Activated T-cell treated with anti-CD3 and anti-CD28 coated beads, Interleukin-2, amount 50 U/mL, for 4 hours (primary cell): ENCODE measurements around the gene HERPUD1. TPM values are rescaled to one million over a fixed set of nuclear protein-coding genes. Genes with fewer than 3 reads are reported as not detected.
"Not testable (repeated sequence)": the region's sequence is repeated elsewhere in the genome, so short reads cannot be mapped to it uniquely, and the experiment has no call there.

Experiments
- ATAC-seq, 2 donors: fragments of 200-7000 bp; cut with Tn5 transposase; one replicate each; pipeline ENCODE4 v1.10.0; 2021
- DNase-seq: peaks from one replicate; pipeline ENCODE4 v3.0.0-alpha.2; 2020
- H3K27me3 Mint-ChIP-seq: one replicate; pipeline ENCODE4 v1.8.0; 2021; ENCODE audit warnings: low read depth, mixed read lengths
- H3K36me3 Mint-ChIP-seq: one replicate; pipeline ENCODE4 v1.8.0; 2022; ENCODE audit warnings: mixed read lengths; ENCODE audit not compliant: insufficient read depth
- H3K4me1 Mint-ChIP-seq: one replicate; pipeline ENCODE4 v1.8.0; 2021; ENCODE audit warnings: low read depth, mixed read lengths
- H3K4me3 Mint-ChIP-seq: one replicate; pipeline ENCODE4 v1.8.0; 2021; ENCODE audit warnings: mild to moderate bottlenecking, moderate library complexity, mixed read lengths
- H3K9me3 Mint-ChIP-seq: one replicate; pipeline ENCODE4 v1.8.0; 2021; ENCODE audit warnings: mixed read lengths
- total RNA-seq, 3 donors: library from RNA; stranded (reverse); gene quantifications; one replicate each; pipeline ENCODE4 v1.2.1, GENCODE V29; 2021

HERPUD1 gene
- total RNA-seq, 3 donors from 2014 or later = 161 to 228 (median 170) TPM

GRCh38 chr16:56983211-56983751, 51.3 kb downstream of the HERPUD1 start:
- Mint-ChIP-seq H3K36me3 (peaks cover 46% of the 10 kb centered on the region), H3K4me3 (no peak overlapping the region)
- ATAC-seq = no peak

DNA sequence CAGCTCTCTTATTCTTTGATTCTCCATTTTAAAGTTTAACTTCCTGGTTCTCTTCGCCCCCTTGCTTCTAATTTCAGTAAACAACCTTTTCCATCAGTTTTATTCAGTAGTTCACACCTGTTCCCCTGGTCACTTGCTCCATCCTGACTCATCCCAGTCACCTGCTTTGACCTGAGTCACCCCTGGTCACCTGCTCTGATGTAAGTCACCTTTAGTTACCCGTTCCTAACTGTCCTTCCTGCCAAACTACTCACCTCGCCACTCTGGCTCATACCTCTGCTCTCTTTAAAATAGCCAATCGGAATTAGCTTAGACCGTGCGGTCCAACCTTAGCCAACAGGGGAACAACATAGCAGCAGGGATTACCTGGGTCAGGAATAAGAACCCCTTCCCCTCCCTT, 52.7 kb downstream of the HERPUD1 start:
- Mint-ChIP-seq H3K36me3 (peaks cover 46% of the 10 kb centered on the region), H3K9me3 (no peaks in the 10 kb centered on the region), H3K4me3 (no peak overlapping the region), H3K27me3 (no peaks in the 10 kb centered on the region), H3K4me1 (peaks cover 75% of the 10 kb centered on the region)
- no peak for ATAC-seq
- DNase-seq = no peak

More at GRCh38 chr16:56983211-56983751, 51.3 kb downstream of the HERPUD1 start:
- H3K9me3 Mint-ChIP-seq = no peaks in the 10 kb centered on the region
- peaks cover 74% of the 10 kb centered on the region for H3K4me1 Mint-ChIP-seq
- no peaks in the 10 kb centered on the region for H3K27me3 Mint-ChIP-seq
- DNase-seq = no peak

- no peak for ATAC-seq
- Mint-ChIP-seq H3K4me1 (peaks cover 70% of the 10 kb centered on the region), H3K4me3 (peak overlapping the region; percentile 55), H3K9me3 (no peaks in the 10 kb centered on the region), H3K36me3 (peaks cover 46% of the 10 kb centered on the region), H3K27me3 (no peaks in the 10 kb centered on the region)
- DNase-seq = no peak
Measured at GRCh38 chr16:56985288-56985961, 53.5 kb downstream of the HERPUD1 start.

- Mint-ChIP-seq H3K4me1 (peaks cover 69% of the 10 kb centered on the region), H3K9me3 (no peaks in the 10 kb centered on the region), H3K27me3 (no peaks in the 10 kb centered on the region), H3K4me3 (peak overlapping the region; percentile 55), H3K36me3 (peaks cover 48% of the 10 kb centered on the region)
- no peak for DNase-seq
- no peak for ATAC-seq
Measured at GRCh38 chr16:56985962-56986360, 54.0 kb downstream of the HERPUD1 start.

- Mint-ChIP-seq H3K36me3 (peaks cover 47% of the 10 kb centered on the region), H3K4me3 (peak overlapping the region; percentile 99), H3K27me3 (no peaks in the 10 kb centered on the region), H3K9me3 (no peaks in the 10 kb centered on the region), H3K4me1 (peaks cover 66% of the 10 kb centered on the region)
- ATAC-seq (no peak), DNase-seq (no peak)
Measured at GRCh38 chr16:56986361-56986760, 54.4 kb downstream of the HERPUD1 start.

GRCh38 chr16:56986908-56987307, 55.0 kb downstream of the HERPUD1 start:
- not testable (repeated sequence) for H3K9me3 Mint-ChIP-seq, ATAC-seq, DNase-seq, H3K27me3 Mint-ChIP-seq
- peaks cover 45% of the 10 kb centered on the region for H3K36me3 Mint-ChIP-seq
- peak overlapping the region; percentile 99 for H3K4me3 Mint-ChIP-seq
- H3K4me1 Mint-ChIP-seq = peaks cover 65% of the 10 kb centered on the region

- DNase-seq = no peak
- Mint-ChIP-seq H3K27me3 (no peaks in the 10 kb centered on the region), H3K9me3 (no peaks in the 10 kb centered on the region), H3K4me1 (peaks cover 61% of the 10 kb centered on the region), H3K36me3 (peaks cover 41% of the 10 kb centered on the region), H3K4me3 (peak overlapping the region; percentile 99)
- ATAC-seq = no peak
Measured at GRCh38 chr16:56987692-56988091, 55.8 kb downstream of the HERPUD1 start.

- Mint-ChIP-seq H3K9me3 (no peaks in the 10 kb centered on the region), H3K4me1 (peaks cover 62% of the 10 kb centered on the region), H3K36me3 (peaks cover 42% of the 10 kb centered on the region), H3K27me3 (no peaks in the 10 kb centered on the region), H3K4me3 (peak overlapping the region; percentile 99)
- DNase-seq = no peak
- no peak for ATAC-seq
Measured at GRCh38 chr16:56988161-56988947, 56.4 kb downstream of the HERPUD1 start.

DNA sequence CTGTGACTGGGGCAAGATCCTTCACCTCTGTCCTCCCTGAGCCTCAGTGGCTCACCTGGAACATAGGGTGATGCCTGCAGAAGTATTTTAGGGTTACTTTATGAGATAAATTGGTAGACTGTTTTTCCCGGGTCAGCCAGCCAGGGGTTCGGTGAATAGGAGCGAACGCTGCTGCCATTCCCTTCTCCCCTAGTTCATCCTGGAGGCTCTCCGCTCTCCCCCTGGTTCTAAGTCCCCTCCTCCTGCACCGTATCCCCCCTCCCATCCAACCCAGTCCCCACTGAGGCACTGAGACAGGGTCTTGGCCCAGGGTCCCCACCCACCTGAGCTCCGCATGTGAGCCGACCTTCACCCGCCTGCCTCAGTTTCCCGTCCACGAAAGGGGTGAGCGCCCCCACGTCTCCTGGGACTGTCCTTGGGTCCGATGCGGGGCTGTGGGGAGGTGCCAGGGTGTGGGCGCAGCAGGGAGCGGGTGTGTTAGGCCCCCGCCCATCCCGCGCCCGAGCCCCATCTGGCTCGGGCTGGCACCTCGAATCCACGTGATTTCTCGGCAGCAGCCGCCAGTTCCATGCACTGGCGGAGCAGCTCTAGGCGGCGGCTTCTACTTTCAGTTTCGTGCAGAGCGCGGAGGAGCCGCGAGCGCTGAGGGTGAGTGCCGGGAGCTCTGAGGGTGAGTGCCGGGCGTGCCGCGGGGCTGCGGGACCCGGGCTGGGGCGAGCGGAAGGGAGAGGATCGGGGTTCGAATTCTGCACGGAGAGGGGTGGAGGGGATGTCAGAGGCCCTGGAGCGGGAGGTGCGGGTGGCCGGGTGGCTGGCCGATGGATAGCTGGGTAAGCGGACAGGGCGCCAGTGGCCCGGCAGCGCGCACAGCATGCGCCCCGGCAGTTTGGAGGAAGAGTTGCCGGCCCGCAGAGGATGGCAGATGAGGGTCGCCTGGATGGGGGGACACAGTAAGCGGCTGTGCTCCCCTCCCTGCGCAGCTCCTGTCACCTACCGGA, 57.3 kb downstream of the HERPUD1 start, which contains the start of gene NLRC5:
TSS of gene NLRC5 (plus strand) at position 610 of the 998 bp plus-strand sequence. CDS start 31,156 bp downstream, outside the sequence.
- ATAC-seq (peak; percentile 79), DNase-seq (peak; percentile 97)
- Mint-ChIP-seq H3K27me3 (no peaks in the 10 kb centered on the region), H3K36me3 (peaks cover 42% of the 10 kb centered on the region), H3K4me3 (peak within 1 kb of the TSS; percentile 99), H3K9me3 (no peaks in the 10 kb centered on the region), H3K4me1 (peaks cover 67% of the 10 kb centered on the region)

- peak overlapping the region; percentile 99 for H3K4me3 Mint-ChIP-seq
- peaks cover 37% of the 10 kb centered on the region for H3K36me3 Mint-ChIP-seq
- H3K9me3 Mint-ChIP-seq = no peaks in the 10 kb centered on the region
- no peak for ATAC-seq
- DNase-seq = no peak
- peaks cover 67% of the 10 kb centered on the region for H3K4me1 Mint-ChIP-seq
- H3K27me3 Mint-ChIP-seq = no peaks in the 10 kb centered on the region
Measured at GRCh38 chr16:56989988-56990387, 58.0 kb downstream of the HERPUD1 start.

DNA sequence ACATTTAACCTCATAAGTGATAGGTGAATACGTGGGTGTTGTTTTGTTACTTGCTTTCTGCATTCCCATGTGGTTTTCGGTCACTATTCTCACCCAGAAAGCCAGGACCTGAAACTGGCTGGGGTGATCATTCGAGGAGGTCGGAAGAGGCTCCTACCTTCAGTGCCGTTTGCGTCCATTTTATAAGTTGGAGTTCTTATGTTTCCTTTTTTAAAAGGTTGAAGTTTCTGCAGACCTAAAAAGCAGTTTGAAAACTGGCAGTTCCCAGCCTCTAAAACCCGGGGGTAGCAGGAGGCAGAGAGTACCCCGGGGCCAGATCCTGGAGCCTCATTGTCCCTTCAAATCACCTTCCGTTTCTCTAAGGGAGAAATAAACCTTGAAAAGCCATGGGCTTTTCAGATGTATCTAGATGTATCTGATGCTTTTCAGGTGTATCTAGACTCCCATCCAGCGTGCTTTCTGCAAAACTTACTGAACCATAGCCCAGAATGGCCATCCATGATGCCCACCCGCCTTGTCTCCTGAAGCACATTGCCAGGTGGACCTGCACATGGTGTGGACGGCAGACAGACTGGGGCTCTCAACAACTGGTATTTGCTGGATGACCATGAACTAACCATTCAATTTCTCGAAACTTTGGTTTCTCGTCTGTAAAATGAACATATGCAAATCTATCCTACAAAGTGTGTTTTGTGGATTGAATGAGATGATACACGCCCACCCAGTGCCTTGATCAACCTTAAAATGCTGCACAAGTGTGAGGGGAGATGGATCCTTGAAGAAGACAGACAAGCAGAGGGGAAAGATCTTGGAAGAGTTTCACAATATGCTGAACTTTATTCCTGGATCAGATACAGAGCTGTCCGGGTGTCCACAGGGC, 58.7 kb downstream of the HERPUD1 start:
- H3K4me1 Mint-ChIP-seq = peaks cover 64% of the 10 kb centered on the region

DNA sequence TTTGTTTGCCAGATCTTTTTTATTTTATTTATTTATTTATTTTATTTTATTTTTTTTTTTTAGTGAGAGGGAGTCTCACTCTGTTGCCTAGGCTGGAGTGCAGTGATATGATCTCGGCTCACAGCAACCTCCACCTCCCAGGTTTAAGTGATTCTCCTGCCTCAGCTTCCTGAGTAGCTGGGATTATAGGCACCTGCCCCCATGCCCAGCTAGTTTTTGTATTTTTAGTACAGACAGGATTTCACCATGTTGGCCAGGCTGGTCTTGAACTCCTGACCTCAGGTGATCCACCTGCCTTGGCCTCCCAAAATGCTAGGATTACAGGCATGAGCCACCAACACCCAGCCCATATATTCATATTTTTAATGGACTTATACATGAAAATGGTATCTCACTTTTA, 60.5 kb downstream of the HERPUD1 start:
- not testable (repeated sequence) for ATAC-seq, H3K9me3 Mint-ChIP-seq, DNase-seq, H3K27me3 Mint-ChIP-seq
- Mint-ChIP-seq H3K36me3 (peaks cover 26% of the 10 kb centered on the region), H3K4me1 (peaks cover 63% of the 10 kb centered on the region), H3K4me3 (peak overlapping the region; percentile 99)

More for the DNA sequence above, 58.7 kb downstream of the HERPUD1 start:
- H3K9me3 Mint-ChIP-seq = no peaks in the 10 kb centered on the region
- no peaks in the 10 kb centered on the region for H3K27me3 Mint-ChIP-seq
- peak overlapping the region; percentile 99 for H3K4me3 Mint-ChIP-seq
- peak; percentile 10 to 14 for ATAC-seq
- DNase-seq = no peak
- H3K36me3 Mint-ChIP-seq = peaks cover 30% of the 10 kb centered on the region

DNA sequence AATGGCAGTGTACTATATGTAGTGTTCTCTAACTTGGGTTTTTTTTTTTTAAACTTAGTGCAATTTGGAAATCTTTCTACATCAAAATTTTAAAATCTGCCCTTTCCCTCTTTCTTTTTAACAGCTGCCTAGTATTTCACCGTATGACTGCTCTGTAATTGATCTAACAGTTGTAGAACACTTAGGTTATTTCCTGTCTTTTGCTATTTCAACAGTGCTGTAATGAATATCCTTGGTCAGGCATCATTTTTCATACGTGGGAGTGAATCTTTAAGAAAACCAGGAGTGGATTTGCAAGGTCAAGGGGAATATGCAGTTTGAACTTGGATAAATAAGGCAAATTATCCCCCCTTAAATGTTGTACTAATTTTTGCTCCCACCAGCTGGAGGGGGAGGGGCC, 61.3 kb downstream of the HERPUD1 start:
- no peaks in the 10 kb centered on the region for H3K9me3 Mint-ChIP-seq
- DNase-seq (no peak), ATAC-seq (no peak)
- H3K4me3 Mint-ChIP-seq = peak overlapping the region; percentile 59
- no peaks in the 10 kb centered on the region for H3K27me3 Mint-ChIP-seq
- peaks cover 63% of the 10 kb centered on the region for H3K4me1 Mint-ChIP-seq
- H3K36me3 Mint-ChIP-seq = peaks cover 19% of the 10 kb centered on the region
